ENCODE data around the gene CD3D.

The CD3D gene

DNA sequence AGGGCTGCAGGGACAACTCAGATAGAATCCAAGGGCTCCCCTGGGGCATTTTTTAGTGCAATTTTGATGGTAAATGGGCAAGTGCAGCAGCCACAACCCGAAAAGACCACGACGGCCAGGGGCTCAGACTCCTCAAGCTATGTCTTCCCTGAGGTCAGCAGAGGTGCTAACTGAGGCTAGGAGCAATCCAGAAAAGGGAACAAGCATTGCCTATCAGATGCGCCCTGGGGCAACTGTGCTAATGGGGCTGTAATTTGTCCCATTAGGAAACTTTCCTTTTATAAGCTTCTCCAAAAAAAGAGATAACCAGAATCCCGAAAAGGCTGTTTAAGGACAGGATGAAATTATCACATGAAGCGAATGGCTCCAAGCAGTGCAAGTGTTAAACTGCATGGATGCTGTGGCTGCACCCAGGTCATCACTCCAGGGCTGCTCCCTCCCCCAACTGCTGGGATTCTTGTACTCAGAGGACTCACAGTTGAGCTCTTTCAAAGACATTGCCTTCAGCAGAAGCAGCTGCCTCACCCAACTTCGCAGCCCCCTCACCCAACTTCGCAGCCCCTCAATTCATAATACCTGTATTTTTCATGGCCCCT is 40.8 kb downstream of the CD3D start:
- DNase-seq (ENCODE audit: low read depth), result no peak

DNA sequence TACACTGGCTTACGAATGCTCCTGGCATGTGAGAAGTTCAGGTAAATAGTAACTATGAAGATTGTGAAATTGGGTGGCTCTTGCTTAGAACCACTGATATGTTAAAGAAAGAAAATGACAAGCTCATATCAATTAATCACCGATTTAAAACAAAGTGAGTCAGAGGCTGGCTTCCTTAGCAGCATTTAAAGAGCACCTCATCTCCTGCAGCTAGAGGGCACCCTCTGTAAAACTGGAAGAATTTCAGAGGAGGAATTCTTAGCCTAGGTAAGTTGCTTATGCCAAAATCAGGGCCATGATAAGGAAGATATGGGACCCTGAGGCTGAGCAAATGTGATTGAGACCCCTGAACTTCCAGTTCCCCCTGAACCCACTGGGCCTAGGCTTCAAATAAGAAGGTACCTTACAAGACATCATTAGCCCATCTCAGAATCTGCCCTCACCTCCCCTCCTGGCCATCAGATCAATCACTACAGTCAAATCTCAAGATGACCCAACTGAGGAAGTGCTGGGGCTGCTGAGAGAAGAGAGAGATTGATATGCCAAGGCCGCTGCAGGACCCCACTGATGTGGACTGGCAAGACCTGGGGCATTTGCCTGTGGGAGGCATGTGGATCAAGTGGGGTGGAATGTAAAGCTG is 46.6 kb downstream of the CD3D start:
- peak; percentile 58 for DNase-seq (ENCODE audit: low read depth)

DNA sequence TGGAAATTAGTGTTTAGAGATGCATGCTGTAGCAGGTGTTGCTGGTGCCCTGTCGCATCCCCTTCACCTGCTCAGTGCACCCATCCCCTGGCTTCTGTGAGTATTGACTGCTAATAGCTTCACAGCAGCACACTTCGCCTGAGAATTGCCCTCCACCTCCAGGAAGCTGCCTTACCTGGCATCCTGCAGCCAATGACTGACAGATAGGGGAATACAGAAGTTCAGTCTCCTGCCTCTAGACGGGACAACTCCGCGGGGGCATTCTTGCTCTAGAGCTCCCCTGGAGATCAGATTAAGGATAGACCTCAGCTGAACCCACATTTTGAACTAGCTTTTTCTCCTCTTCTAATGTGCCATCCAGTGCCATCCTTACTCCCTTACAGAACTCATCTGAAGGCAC is 47.3 kb downstream of the CD3D start:
- DNase-seq (ENCODE audit: low read depth), result no peak

DNA sequence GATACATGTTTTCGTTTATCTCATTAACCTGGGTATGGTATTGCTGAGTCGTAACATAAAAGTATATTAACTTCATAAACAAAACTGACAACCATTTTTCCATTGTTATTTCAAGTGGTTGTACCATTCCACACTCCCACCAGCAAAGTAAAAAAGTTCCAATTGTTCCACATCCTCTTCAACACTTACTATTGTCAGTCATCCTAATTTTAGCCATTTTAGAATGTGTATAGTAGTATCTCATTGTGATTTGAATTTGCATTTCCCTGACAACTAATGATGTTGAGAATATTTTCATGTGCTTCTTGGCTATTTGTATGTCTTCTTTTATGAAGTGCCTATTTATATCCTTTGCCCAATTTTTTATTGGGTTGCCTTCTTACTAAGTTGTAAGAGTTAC is 48.5 kb downstream of the CD3D start:
- DNase-seq (ENCODE audit: low read depth), result no peak

DNA sequence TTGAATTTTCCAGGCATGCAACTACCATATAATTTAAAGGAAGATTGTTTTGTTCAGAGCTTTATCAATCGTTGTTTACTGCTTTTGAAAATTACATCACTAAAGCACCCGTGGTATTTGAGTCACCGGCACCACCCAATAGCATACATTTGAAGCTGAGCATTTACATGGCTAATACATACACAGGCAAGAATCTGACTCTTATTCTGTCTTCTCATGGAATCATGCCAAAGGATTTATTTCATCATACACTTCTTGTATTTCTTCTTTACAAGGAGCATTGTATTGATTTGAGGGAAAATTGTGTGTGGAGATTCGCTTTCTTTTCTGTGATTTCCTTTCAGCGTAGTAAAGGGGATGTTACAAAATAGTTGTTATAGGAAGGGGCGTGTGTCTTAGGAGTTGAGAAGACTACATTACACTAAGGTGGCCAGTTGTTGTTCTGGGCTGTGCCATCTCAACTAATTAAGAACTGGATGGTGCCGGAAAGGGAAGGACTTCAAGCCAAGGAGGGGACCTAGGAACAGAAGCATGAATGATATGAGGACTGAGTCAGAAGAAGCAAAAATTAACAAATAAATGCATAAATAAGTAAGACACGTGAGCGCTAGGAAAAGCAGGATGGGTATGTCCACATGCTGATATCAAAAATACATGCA is 50.9 kb downstream of the CD3D start:
- no peak for DNase-seq (ENCODE audit: low read depth)

DNA sequence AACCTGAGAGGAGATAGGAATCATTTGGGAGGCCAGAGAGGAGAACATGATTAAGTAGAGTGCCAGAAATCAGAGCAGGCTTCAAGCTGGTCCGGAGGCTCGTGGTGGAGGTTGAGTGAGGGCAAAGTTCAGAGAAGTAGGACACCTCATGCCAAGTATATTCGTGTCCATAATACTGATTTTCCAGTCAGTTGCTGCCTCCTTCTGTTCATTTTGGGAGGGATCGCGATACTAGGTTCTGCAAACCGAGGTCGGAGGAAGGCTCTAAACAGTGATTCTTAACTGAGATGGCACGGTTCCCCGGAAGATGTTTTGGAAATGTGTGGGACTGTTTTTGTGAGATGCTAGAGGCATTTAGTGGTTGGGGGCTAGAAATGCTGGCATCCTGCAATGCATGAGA is 51.6 kb downstream of the CD3D start:
- peak; percentile 34 for DNase-seq (ENCODE audit: low read depth)

DNA sequence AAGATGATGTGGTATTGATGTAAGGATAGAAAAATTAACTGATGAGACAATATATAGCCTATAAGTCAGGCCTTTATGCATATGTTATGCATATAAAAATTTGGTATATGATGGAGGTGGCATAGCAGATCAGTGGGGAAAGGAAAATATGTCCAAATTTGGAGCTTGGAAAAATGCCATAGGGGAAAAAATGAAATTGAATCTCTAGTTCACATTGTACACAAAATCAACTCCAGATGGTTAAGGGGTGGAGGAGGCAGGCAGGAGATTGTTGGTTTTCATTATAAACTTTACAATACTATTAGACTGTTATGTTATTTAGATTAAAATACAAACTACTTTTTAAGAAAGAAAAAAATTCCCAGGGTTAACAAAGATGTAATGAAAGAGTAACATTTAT is 53.1 kb downstream of the CD3D start:
- no peak for DNase-seq (ENCODE audit: low read depth)
